ENCODE data around the gene CIT. TPM values are rescaled to one million over a fixed set of nuclear protein-coding genes. Genes with fewer than 3 reads are reported as not detected.
A peak's percentile ranks its signal among the peaks of the same experiment; 100 is the strongest.
"Not testable (repeated sequence)": the region's sequence is repeated elsewhere in the genome, so short reads cannot be mapped to it uniquely, and the experiment has no call there.

CIT gene
- total RNA-seq, 1 experiment from 2014 or later = 58.9 TPM

GRCh38 chr12:119885549-119885948, 8.4 kb upstream of the CIT start:
- POLR2A ChIA-PET (ENCODE audit: unreplicated experiment) = no interaction called here
- H3K9ac ChIP-seq (ENCODE audit: low read length) = no peak overlapping the region
- no peaks in the 10 kb centered on the region for H3K9me3 ChIP-seq (ENCODE audit: low read length)
- CTCF ChIA-PET = no interaction called here
- no peak for DNase-seq
- H3K4me2 ChIP-seq (ENCODE audit: low read length) = no peak overlapping the region
- H3K27me3 ChIP-seq (ENCODE audit: low read length) = no peaks in the 10 kb centered on the region
- no peaks in the 10 kb centered on the region for H3K36me3 ChIP-seq (ENCODE audit: low read depth, low read length)
- no TSS peak for BruUV-seq (replicated peaks)
- no peaks in the 10 kb centered on the region for H3K9me2 ChIP-seq (replicated peaks; ENCODE audit: low read length)
- H2AFZ ChIP-seq (ENCODE audit: low read length) = no peak overlapping the region
- H4K20me1 ChIP-seq (ENCODE audit: low read length) = no peaks in the 10 kb centered on the region
- ATAC-seq = peak; percentile 39; the same call in 1 of the 2 replicates
- H3K4me1 ChIP-seq (ENCODE audit: insufficient read depth, low read length) = no peaks in the 10 kb centered on the region; the same call in 1 of the 2 replicates
- no peaks in the 10 kb centered on the region for H3K79me2 ChIP-seq (ENCODE audit: low read length)
- no peak overlapping the region for H3K27ac ChIP-seq (ENCODE audit: low read length)
- intact Hi-C loops (cut with micrococcal nuclease) = no loop called here
- no peaks in the 10 kb centered on the region for H3F3A ChIP-seq (ENCODE audit: low read length, unreplicated experiment)
- H3K4me3 ChIP-seq (ENCODE audit: low read length) = no peak overlapping the region
- TF ChIP-seq EZH2 (IDR thresholded peaks at IDR 0.05; ENCODE audit: low read length, unreplicated experiment) = no peak
- TF ChIP-seq CTCF (conservative IDR thresholded peaks at IDR 0.05; ENCODE audit: low read depth, low read length) = no peak
- TF ChIP-seq EZH2phosphoT487 (IDR thresholded peaks at IDR 0.05; ENCODE audit: borderline replicate concordance, low read length) = no peak

- H3K4me3 ChIP-seq (ENCODE audit: low read length); H3K27ac ChIP-seq (ENCODE audit: low read length); H4K20me1 ChIP-seq (ENCODE audit: low read length); H3K79me2 ChIP-seq (ENCODE audit: low read length); H3K9me2 ChIP-seq (replicated peaks; ENCODE audit: low read length); H3K9me3 ChIP-seq (ENCODE audit: low read length); BruUV-seq (replicated peaks); H3K36me3 ChIP-seq (ENCODE audit: low read depth, low read length); ATAC-seq; DNase-seq; intact Hi-C loops (cut with micrococcal nuclease); H3K4me2 ChIP-seq (ENCODE audit: low read length); H3F3A ChIP-seq (ENCODE audit: low read length, unreplicated experiment); H3K9ac ChIP-seq (ENCODE audit: low read length); H3K27me3 ChIP-seq (ENCODE audit: low read length); H3K4me1 ChIP-seq (ENCODE audit: insufficient read depth, low read length); POLR2A ChIA-PET (ENCODE audit: unreplicated experiment): not testable (repeated sequence)
- CTCF ChIA-PET = interaction anchor here (0.6 kb wide), 1 partner anchor 14 kb away, joined by 4 read pairs; no protein-coding TSS in a partner anchor
- H2AFZ ChIP-seq (ENCODE audit: low read length) = 0 out of 2 replicates have a peak overlapping the region, but pooled peaks have one; percentile 39
Measured at GRCh38 chr12:119883791-119884190, 6.7 kb upstream of the CIT start.

- DNase-seq (no peak), ATAC-seq (no peak)
- no TSS peak for BruUV-seq (replicated peaks)
- H3K9ac ChIP-seq (ENCODE audit: low read length) = no peak overlapping the region
- H3K79me2 ChIP-seq (ENCODE audit: low read length) = no peaks in the 10 kb centered on the region
- H3K4me2 ChIP-seq (ENCODE audit: low read length) = no peak overlapping the region
- H3K9me3 ChIP-seq (ENCODE audit: low read length) = no peaks in the 10 kb centered on the region
- no peaks in the 10 kb centered on the region for H3K27me3 ChIP-seq (ENCODE audit: low read length)
- TF ChIP-seq CTCF (conservative IDR thresholded peaks at IDR 0.05; ENCODE audit: low read depth, low read length) (no peak), EZH2phosphoT487 (IDR thresholded peaks at IDR 0.05; ENCODE audit: borderline replicate concordance, low read length) (no peak), EZH2 (IDR thresholded peaks at IDR 0.05; ENCODE audit: low read length, unreplicated experiment) (no peak)
- CTCF ChIA-PET = interaction anchor here (0.6 kb wide), 1 partner anchor 15 kb away, joined by 4 read pairs; no protein-coding TSS in a partner anchor
- intact Hi-C loops (cut with micrococcal nuclease) = no loop called here
- H3F3A ChIP-seq (ENCODE audit: low read length, unreplicated experiment) = no peaks in the 10 kb centered on the region
- H3K9me2 ChIP-seq (replicated peaks; ENCODE audit: low read length) = no peaks in the 10 kb centered on the region
- H3K4me3 ChIP-seq (ENCODE audit: low read length) = no peak overlapping the region
- no peak overlapping the region for H2AFZ ChIP-seq (ENCODE audit: low read length)
- POLR2A ChIA-PET (ENCODE audit: unreplicated experiment) = no interaction called here
- no peak overlapping the region for H3K27ac ChIP-seq (ENCODE audit: low read length)
- no peaks in the 10 kb centered on the region for H4K20me1 ChIP-seq (ENCODE audit: low read length)
- no peaks in the 10 kb centered on the region; the same call in 1 of the 2 replicates for H3K4me1 ChIP-seq (ENCODE audit: insufficient read depth, low read length)
- H3K36me3 ChIP-seq (ENCODE audit: low read depth, low read length) = no peaks in the 10 kb centered on the region
Measured at GRCh38 chr12:119883237-119883636, 6.1 kb upstream of the CIT start.
